Prostate gland (tissue), 2 donors: Measurements from ENCODE around the gene C5orf22. TPM values are rescaled to one million over a fixed set of nuclear protein-coding genes. Genes with fewer than 3 reads are reported as not detected.

Experiments
- DNase-seq: peaks from one replicate; pipeline ENCODE4 v3.0.0-alpha.2; 2019; ENCODE audit warnings: low spot score
- H3K27ac ChIP-seq, 2 donors: fragments of 200-600 bp; sonication (generic); 2 replicates each; pipeline ENCODE4 v1.5.1; 2017 to 2019
- H3K27me3 ChIP-seq: fragments of 200-600 bp; sonication (generic); replicated peaks from 2 replicates; pipeline ENCODE4 v1.5.1; 2019; ENCODE audit not compliant: insufficient read depth
- H3K36me3 ChIP-seq, 2 donors: fragments of 200-600 bp; sonication (generic); 1 replicate in 1 of 2; 2 replicates in 1 of 2; pipeline versions ENCODE4 v1.5.1 to v1.8.1; 2017 to 2019
- H3K4me1 ChIP-seq: fragments of 200-600 bp; sonication (generic); replicated peaks from 2 replicates; pipeline ENCODE4 v1.5.1; 2019
- H3K4me3 ChIP-seq, 2 donors: fragments of 200-600 bp; sonication (generic); 2 replicates each; pipeline ENCODE4 v1.5.1; 2017 to 2019
- H3K9me3 ChIP-seq: fragments of 200-600 bp; sonication (generic); 2 replicates; pipeline ENCODE4 v1.5.1; 2017
- POLR2A ChIP-seq: fragments of 450-650 bp; IDR thresholded peaks from one replicate; pipeline ENCODE4 v1.6.1; 2016; ENCODE audit warnings: antibody characterized with exemption, mild to moderate bottlenecking
- POLR2AphosphoS5 ChIP-seq: sonication (generic); formaldehyde crosslinking; IDR thresholded peaks from one replicate; pipeline ENCODE4 v1.6.1; 2017; ENCODE audit warnings: antibody characterized with exemption
- WGBS: methylation state at CpG from one replicate; pipeline ENCODE4 v1.1.5; 2018; 5-methylcytosine and 5-hydroxymethylcytosine counted together
- intact Hi-C: fragments of 100-400 bp; cut with DNase I; formaldehyde crosslinking; loops from one replicate; pipeline ENCODE4 v1.14.2; 2022
- total RNA-seq, 2 donors: library from RNA; depleted of rRNA; stranded (reverse); fragments of >200 nt; gene quantifications; one replicate each; pipeline ENCODE4 v1.1.0, GENCODE V29; 2016
- TF ChIP-seq, protein P1 (sequence below), 4 experiments: fragments of 200-600 bp in 2 of 4; fragments of 450-650 bp in 2 of 4; sonication (generic) in 2 of 4; IDR thresholded peaks; 1 replicate in 3 of 4; 2 replicates in 1 of 4; pipeline ENCODE4 v1.5.1; 2016 to 2019; ENCODE audit warnings: antibody characterized with exemption in 4 of 4, mild to moderate bottlenecking in 2 of 4, moderate library complexity in 2 of 4

C5orf22 gene
- total RNA-seq, 2 donors from 2014 or later, result 10.6 to 18.8 TPM

GRCh38 chr5:31569068-31569467 is 37.0 kb downstream of the C5orf22 start:
- no peak overlapping the region for H3K27ac ChIP-seq
- H3K27me3 ChIP-seq, result no peaks in the 10 kb centered on the region
- H3K4me3 ChIP-seq, result no peak overlapping the region
- no peak for DNase-seq
- H3K36me3 ChIP-seq, result no peaks in the 10 kb centered on the region
- no peaks in the 10 kb centered on the region for H3K9me3 ChIP-seq
- intact Hi-C loops, result no loop called here
- TF ChIP-seq POLR2AphosphoS5 (no peak), POLR2A (no peak)
- TF ChIP-seq, protein P1, sequence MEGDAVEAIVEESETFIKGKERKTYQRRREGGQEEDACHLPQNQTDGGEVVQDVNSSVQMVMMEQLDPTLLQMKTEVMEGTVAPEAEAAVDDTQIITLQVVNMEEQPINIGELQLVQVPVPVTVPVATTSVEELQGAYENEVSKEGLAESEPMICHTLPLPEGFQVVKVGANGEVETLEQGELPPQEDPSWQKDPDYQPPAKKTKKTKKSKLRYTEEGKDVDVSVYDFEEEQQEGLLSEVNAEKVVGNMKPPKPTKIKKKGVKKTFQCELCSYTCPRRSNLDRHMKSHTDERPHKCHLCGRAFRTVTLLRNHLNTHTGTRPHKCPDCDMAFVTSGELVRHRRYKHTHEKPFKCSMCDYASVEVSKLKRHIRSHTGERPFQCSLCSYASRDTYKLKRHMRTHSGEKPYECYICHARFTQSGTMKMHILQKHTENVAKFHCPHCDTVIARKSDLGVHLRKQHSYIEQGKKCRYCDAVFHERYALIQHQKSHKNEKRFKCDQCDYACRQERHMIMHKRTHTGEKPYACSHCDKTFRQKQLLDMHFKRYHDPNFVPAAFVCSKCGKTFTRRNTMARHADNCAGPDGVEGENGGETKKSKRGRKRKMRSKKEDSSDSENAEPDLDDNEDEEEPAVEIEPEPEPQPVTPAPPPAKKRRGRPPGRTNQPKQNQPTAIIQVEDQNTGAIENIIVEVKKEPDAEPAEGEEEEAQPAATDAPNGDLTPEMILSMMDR (IDR thresholded peaks at IDR 0.05), result no peak
- H3K4me1 ChIP-seq, result no peaks in the 10 kb centered on the region

DNA sequence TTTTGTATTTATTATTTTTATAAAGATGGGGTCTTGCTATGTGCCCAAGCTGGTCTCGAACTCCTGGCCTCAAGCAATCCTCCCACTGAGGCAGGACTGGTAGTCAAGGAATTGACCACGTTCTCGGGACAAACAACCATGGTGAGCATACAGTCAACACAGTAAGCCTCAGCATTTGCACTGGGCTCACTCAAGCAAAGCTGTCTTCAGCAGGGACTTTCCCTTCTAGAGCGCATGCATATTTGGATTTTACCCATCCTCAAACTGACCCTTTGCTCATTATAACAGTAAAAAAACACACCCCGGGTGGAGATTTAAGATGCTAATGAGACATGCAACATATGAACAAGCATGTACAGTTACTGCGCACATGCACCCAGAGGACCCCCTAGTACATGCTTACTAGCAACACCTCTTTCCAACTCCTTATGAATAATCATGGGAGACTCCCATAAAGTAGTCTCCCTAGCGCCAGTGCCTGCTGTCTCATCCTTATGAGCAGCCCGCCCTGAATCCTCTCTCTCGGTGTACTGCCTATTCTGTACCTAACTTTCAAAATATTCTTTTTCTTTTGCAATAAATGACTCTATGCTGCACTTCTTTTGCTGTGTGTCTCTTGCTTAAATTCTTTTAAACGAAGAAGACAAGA is 41.5 kb downstream of the C5orf22 start:
- intact Hi-C loops, result no loop called here
- H3K4me3 ChIP-seq, result no peak overlapping the region
- TF ChIP-seq, protein P1 (IDR thresholded peaks at IDR 0.05), result no peak
- TF ChIP-seq POLR2AphosphoS5, result no peak
- TF ChIP-seq POLR2A, result no peak
- H3K27me3 ChIP-seq, result no peaks in the 10 kb centered on the region
- no peaks in the 10 kb centered on the region for H3K4me1 ChIP-seq
- H3K9me3 ChIP-seq, result no peaks in the 10 kb centered on the region
- H3K36me3 ChIP-seq, result no peaks in the 10 kb centered on the region
- H3K27ac ChIP-seq, result no peak overlapping the region
- 90% methylated on average over 10 of the region's 10 CpGs for WGBS
- DNase-seq, result no peak

GRCh38 chr5:31574772-31575171 is 42.7 kb downstream of the C5orf22 start:
- intact Hi-C loops, result no loop called here
- Histone ChIP-seq H3K4me1 (no peaks in the 10 kb centered on the region), H3K27ac (no peak overlapping the region), H3K4me3 (no peak overlapping the region), H3K9me3 (no peaks in the 10 kb centered on the region), H3K27me3 (no peaks in the 10 kb centered on the region), H3K36me3 (no peaks in the 10 kb centered on the region)
- DNase-seq, result no peak
- 72% methylated on average over 4 of the region's 4 CpGs for WGBS
- TF ChIP-seq, protein P1 (IDR thresholded peaks at IDR 0.05), result no peak
- TF ChIP-seq POLR2A (no peak), POLR2AphosphoS5 (no peak)

DNA sequence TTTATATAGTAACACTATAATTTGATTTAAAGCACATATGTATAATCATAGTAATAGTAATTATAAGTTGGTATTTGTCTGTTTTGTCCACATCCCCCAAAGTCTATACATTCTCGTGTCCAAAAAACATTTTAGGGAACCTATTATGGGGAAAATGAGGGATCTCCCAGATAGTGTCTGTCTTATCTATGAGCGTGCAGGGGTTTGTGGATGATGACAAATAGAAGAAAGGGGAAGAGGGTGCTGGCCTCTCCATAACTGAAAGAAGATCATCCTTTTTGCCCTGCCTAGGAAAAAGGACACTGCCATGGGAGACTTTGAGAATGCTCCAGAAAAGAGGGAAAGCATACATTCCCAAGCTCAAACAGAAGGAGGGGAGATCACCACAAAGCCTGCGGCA is 45.3 kb downstream of the C5orf22 start:
- TF ChIP-seq POLR2AphosphoS5, result no peak
- TF ChIP-seq, protein P1 (IDR thresholded peaks at IDR 0.05), result no peak
- no peak overlapping the region for H3K27ac ChIP-seq
- no peaks in the 10 kb centered on the region for H3K27me3 ChIP-seq
- intact Hi-C loops, result no loop called here
- H3K9me3 ChIP-seq, result no peaks in the 10 kb centered on the region
- no peak for DNase-seq
- H3K36me3 ChIP-seq, result no peaks in the 10 kb centered on the region
- H3K4me3 ChIP-seq, result no peak overlapping the region
- no peaks in the 10 kb centered on the region for H3K4me1 ChIP-seq
- WGBS, result 86% methylated on average over 3 of the region's 3 CpGs

GRCh38 chr5:31579558-31579957 is 47.5 kb downstream of the C5orf22 start:
- TF ChIP-seq POLR2AphosphoS5 (no peak), POLR2A (no peak)
- TF ChIP-seq, protein P1 (IDR thresholded peaks at IDR 0.05), result no peak
- Histone ChIP-seq H3K4me1 (no peaks in the 10 kb centered on the region), H3K36me3 (no peaks in the 10 kb centered on the region), H3K27ac (no peak overlapping the region), H3K9me3 (no peaks in the 10 kb centered on the region), H3K4me3 (no peak overlapping the region), H3K27me3 (no peaks in the 10 kb centered on the region)
- no peak for DNase-seq
- 95% methylated on average over 2 of the region's 2 CpGs for WGBS
- intact Hi-C loops, result no loop called here
